NCI-H345 treated with DMSO at 0.1 percent for 48 hours (cell line): Measurements from ENCODE around the gene RAD51B.
"Not testable (repeated sequence)": the region's sequence is repeated elsewhere in the genome, so short reads cannot be mapped to it uniquely, and the experiment has no call there.

Source experiments
- DNase-seq: peaks from one replicate; lab custom pipeline; 2025; ENCODE audit not compliant: unreplicated experiment; lab: John Stamatoyannopoulos, UW

RAD51B gene

GRCh38 chr14:68698773-68699172, 879.2 kb downstream of the RAD51B start:
- DNase-seq: not testable (repeated sequence)

GRCh38 chr14:68701001-68701741, 881.6 kb downstream of the RAD51B start:
- no peak for DNase-seq

GRCh38 chr14:68702135-68702534, 882.6 kb downstream of the RAD51B start:
- no peak for DNase-seq

GRCh38 chr14:68702578-68702977, 883.0 kb downstream of the RAD51B start:
- DNase-seq: no peak

- DNase-seq: no peak
These were observed 883.5 kb downstream of the RAD51B start for GRCh38 chr14:68703093-68703492.

GRCh38 chr14:68704736-68705720, 885.4 kb downstream of the RAD51B start:
- no peak for DNase-seq

- no peak for DNase-seq
These were observed 886.2 kb downstream of the RAD51B start for GRCh38 chr14:68705741-68706283.

- no peak for DNase-seq
These were observed 887.9 kb downstream of the RAD51B start for GRCh38 chr14:68707482-68707881.

GRCh38 chr14:68708343-68708742, 888.8 kb downstream of the RAD51B start:
- DNase-seq: no peak

- no peak for DNase-seq
These were observed 889.4 kb downstream of the RAD51B start for GRCh38 chr14:68709007-68709406.

GRCh38 chr14:68710776-68711175, 891.2 kb downstream of the RAD51B start:
- DNase-seq: no peak

- DNase-seq: no peak
These were observed 892.2 kb downstream of the RAD51B start for GRCh38 chr14:68711561-68712309.

- DNase-seq: no peak
These were observed 893.3 kb downstream of the RAD51B start for GRCh38 chr14:68712703-68713370.

GRCh38 chr14:68713782-68714181, 894.2 kb downstream of the RAD51B start:
- DNase-seq: no peak

- DNase-seq: no peak
These were observed 895.7 kb downstream of the RAD51B start for GRCh38 chr14:68714991-68715924.

- DNase-seq: peak; percentile 14
These were observed 897.1 kb downstream of the RAD51B start for GRCh38 chr14:68716698-68717097.

GRCh38 chr14:68718023-68718990, 898.7 kb downstream of the RAD51B start:
- no peak for DNase-seq
